ENCODE measurements around the gene LIPE.

Gene LIPE

DNA sequence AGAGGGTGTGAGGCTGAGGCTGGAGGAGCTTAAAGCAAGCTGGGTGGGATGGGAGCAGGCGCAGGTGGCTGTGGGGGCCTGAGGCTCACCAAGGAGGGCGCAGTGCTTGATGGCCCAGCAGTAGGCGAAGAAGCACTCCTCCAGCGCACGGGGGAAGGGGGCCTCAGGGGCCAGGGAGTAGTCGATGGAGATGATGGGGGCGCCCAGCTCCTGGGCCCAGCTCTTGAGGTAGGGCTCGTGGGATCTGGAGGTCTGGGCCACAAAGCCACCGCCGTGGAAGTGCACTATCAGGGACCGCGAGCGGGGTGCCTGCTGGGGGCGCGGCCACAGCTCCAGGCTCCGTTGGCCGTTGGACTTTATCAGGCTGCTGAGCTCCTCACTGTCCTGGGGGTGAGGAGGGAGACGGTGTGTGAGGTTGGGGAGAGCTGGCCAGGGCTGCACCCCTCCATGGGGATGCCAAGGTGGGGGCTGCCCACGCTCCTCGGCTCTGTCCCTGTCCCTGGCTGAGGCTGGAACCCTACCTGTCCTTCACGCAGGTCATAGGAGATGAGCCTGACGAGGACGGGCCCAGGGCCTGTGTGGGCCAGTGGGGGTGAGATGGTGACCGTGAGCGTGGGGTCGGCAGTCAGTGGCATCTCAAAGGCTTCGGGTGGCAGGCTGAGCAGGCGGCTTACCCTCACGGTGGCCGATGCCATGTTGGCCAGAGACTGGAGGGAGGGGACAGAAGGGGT is 19.9 kb downstream of the LIPE start:
- TF ChIP-seq, protein P1, sequence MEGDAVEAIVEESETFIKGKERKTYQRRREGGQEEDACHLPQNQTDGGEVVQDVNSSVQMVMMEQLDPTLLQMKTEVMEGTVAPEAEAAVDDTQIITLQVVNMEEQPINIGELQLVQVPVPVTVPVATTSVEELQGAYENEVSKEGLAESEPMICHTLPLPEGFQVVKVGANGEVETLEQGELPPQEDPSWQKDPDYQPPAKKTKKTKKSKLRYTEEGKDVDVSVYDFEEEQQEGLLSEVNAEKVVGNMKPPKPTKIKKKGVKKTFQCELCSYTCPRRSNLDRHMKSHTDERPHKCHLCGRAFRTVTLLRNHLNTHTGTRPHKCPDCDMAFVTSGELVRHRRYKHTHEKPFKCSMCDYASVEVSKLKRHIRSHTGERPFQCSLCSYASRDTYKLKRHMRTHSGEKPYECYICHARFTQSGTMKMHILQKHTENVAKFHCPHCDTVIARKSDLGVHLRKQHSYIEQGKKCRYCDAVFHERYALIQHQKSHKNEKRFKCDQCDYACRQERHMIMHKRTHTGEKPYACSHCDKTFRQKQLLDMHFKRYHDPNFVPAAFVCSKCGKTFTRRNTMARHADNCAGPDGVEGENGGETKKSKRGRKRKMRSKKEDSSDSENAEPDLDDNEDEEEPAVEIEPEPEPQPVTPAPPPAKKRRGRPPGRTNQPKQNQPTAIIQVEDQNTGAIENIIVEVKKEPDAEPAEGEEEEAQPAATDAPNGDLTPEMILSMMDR (IDR thresholded peaks at IDR 0.05; ENCODE audit: control insufficient read depth, extremely low read depth, insufficient read depth): no peak
- DNase-seq (ENCODE audit: low read depth): no peak
- no peak overlapping the region for H3K4me3 ChIP-seq (ENCODE audit: low read depth, low read length)

DNA sequence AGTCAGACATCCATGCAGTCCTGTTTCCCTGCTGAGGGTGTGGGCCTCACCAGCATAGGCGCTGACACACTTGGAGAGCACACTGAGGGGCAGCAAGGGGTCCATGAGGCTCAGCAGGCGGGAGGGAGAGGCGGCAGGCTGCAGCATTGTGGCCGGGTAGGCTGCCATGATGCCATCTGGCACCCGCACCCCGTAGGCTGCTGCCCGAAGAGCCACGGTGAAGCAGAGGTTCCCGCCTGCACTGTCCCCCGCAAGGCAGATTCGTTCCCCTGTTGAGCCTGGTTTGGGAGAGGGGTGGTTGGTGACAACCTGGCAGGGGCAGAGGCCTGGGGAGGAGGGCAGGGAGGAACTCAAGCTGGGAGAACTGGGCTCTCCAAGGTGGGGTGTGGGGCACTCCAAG is 21.1 kb downstream of the LIPE start:
- H3K4me3 ChIP-seq (ENCODE audit: low read depth, low read length): no peak overlapping the region
- TF ChIP-seq, protein P1 (IDR thresholded peaks at IDR 0.05; ENCODE audit: control insufficient read depth, extremely low read depth, insufficient read depth): no peak
- no peak for DNase-seq (ENCODE audit: low read depth)

DNA sequence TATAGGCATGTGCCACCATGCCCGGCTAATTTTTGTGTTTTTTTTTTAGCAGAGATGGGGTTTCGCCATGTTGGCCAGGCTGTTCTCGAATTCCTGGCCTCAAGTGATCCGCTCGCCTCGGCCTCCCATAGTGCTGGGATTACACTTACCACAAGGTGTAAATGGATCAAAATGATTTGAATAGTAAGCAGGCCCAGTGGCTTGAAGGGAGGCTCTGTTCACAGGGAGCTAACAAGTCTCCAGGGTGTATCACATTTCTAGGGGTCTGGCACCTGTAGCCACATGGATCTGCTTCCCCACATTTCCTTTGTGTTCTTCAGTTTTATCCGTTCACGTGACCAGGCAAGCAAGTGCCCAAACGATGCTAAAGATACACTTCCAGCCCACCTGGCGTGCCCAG is 23.6 kb downstream of the LIPE start:
- TF ChIP-seq, protein P1 (IDR thresholded peaks at IDR 0.05; ENCODE audit: control insufficient read depth, extremely low read depth, insufficient read depth): no peak
- DNase-seq (ENCODE audit: low read depth): no peak
- H3K4me3 ChIP-seq (ENCODE audit: low read depth, low read length): no peak overlapping the region

DNA sequence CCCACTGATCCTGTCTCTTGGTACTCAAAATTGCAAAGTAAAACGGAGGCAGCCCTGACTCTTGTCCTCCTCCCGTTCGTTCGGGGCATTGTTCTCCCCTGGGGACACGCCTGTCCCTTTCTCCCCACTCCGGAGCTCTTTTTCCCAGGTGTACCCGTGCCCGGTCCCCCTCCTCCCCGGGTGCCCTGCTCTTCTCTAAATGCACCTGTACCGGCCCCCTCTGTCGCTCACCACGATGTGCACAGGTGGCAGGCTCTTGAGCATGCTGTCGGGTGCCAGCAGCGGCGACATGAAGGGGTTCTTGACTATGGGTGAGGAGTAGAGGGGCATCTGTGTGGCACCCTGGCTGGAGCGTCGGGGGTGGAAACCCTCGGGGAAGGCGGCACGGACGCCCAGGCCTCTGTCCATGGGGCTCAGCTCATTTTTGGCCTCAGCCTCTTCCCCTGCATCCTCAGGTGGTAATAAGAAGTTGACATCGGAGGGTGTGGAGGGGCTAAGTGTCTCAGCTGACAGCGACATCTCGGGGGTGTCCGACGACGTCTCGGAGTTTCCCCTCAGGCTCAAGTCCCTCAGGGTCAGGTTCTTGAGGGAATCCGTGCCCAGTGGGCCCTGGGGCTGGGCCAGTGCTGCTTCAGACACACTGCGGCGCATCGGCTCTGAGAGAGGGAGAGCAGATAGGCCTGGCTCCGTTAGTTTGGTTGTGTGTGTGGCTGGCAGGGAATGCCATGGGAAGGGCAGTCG is 24.6 kb downstream of the LIPE start:
- DNase-seq (ENCODE audit: low read depth): no peak
- TF ChIP-seq, protein P1 (IDR thresholded peaks at IDR 0.05; ENCODE audit: control insufficient read depth, extremely low read depth, insufficient read depth): no peak
- H3K4me3 ChIP-seq (ENCODE audit: low read depth, low read length): peak overlapping the region; percentile 49

DNA sequence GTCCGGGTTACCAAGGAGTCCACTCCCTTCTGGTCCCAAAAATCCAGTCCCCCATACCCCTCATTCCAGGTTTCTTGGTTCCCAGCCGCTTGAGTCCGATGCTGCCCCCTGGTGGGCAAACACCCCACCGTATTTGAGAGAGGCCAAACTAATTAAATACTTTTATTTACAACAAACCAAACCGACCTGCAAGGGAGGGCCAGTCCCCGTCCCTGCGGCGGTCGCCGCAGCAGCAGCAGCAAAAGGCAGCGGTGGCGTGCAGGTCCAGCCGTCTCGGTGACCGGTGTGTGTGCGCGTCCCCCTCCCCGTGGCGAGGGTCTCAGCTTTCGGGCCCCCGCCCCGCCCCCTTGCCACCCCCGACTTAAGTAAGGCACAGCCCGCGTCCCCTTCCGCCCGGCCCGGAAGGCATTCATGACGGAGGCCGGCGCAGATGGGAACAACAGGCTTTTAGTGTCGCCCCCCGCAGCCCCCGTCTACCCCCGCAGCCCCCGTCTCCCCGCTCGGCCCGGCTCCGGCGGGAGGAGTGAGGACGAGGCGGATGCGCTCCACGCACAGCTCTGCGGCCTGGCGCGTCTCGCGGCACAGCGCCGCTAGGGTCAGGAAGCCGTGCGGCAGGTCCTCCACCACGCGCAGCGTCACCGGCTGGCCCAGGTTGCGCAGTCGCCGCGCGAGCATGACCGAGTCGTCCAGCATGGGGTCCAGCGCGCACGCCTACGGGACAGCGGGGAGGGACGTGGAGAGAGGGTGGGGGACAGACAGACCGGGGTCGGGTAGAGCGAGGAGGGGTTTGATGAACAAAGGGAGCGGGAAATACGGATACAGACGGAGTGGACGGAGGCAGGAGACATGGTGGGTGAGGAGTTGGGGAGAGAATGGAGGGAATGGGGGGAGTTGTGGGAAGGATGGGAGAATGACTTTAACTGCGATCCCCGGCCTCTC is 25.6 kb downstream of the LIPE start:
- H3K4me3 ChIP-seq (ENCODE audit: low read depth, low read length): peak overlapping the region; percentile 49
- TF ChIP-seq, protein P1 (IDR thresholded peaks at IDR 0.05; ENCODE audit: control insufficient read depth, extremely low read depth, insufficient read depth): peak; percentile 61
- no peak for DNase-seq (ENCODE audit: low read depth)

DNA sequence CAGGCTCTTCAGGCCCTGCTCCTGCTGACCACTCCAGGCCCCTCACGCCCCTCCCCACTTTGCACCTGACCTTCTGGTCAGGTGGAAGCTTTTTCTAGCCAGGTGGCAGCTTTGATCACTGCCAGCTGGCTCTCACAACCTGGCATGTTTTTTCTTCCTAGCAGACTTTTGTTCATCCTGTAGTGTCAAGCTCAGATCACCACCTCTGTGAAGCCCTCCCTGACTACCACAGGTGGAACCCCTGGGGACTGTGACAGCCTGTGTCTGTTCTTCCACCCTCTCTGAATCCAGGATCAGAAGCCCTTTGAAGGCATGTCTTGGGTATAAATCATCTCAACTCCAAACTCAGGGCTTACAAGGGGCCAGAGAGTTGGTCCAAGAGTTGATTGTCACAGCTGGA is 26.8 kb downstream of the LIPE start:
- H3K4me3 ChIP-seq (ENCODE audit: low read depth, low read length): no peak overlapping the region
- no peak for DNase-seq (ENCODE audit: low read depth)
- TF ChIP-seq, protein P1 (IDR thresholded peaks at IDR 0.05; ENCODE audit: control insufficient read depth, extremely low read depth, insufficient read depth): no peak

Measured in LNCaP clone FGC (cell line).